AML-193 (cell line): Measurements from ENCODE around the gene MTMR12.

Source experiments
- DNase-seq, 2 experiments: peaks; one replicate each; lab custom pipeline; 2025; lab: John Stamatoyannopoulos, UW

Gene MTMR12, protein sequence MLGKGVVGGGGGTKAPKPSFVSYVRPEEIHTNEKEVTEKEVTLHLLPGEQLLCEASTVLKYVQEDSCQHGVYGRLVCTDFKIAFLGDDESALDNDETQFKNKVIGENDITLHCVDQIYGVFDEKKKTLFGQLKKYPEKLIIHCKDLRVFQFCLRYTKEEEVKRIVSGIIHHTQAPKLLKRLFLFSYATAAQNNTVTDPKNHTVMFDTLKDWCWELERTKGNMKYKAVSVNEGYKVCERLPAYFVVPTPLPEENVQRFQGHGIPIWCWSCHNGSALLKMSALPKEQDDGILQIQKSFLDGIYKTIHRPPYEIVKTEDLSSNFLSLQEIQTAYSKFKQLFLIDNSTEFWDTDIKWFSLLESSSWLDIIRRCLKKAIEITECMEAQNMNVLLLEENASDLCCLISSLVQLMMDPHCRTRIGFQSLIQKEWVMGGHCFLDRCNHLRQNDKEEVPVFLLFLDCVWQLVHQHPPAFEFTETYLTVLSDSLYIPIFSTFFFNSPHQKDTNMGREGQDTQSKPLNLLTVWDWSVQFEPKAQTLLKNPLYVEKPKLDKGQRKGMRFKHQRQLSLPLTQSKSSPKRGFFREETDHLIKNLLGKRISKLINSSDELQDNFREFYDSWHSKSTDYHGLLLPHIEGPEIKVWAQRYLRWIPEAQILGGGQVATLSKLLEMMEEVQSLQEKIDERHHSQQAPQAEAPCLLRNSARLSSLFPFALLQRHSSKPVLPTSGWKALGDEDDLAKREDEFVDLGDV

DNA sequence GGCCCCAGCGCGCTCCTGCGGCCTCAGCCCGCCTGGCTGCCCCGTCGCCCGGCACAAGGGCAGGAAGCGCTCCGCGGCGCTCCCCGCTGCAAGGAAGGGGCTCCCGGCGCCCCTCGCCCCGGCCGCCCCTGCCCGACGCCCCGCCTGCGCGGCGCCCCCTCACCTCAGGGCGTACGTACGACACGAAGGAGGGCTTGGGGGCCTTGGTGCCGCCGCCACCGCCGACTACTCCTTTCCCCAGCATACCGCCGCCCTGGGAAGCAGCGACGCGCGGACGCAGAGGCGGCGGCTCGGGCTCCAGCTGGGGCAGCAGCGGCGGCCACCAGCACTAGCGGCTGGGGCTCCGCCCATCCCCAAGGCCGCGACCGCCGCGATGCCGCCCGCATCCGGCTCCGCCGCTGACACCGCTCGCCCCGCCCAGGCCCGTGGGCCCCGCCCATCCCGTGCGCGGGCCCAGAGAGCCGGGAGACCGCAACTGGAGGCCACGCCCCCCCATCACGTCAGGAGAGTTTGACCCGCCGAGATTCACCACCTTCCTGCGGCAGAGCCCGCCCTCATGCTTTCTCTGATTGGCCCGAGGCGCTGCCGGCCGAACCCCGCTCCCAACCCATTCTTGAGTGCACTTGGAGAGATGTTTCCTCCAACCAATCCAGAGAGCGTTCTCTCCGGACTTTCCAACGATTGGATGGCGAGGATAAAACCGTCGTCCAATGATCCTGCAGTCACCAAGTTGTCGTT is at the start of gene MTMR12:
Gene MTMR12, minus strand, starts transcription at position 345 of the 738 bp plus-strand sequence. Its CDS starts 101 bp downstream, at position 244.
- DNase-seq = peak; percentile 98 to 99

DNA sequence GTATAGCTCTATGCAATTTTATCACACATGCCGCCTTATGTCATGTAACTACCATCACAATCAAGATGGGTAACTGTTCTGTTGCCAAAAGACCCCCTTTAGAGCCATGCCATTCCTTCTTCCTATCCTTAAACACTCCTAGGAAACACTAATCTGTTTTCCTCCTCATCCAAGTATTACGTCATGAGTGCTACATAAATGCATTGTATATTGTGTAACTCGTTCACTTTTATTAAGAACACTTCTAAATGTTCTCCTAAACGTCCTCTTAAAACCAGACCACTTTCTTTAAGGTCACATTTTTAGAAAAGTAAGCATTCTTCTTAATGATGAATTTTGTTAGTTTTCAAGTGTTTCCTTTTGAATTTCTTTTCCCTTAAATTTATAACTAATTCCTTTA is 49.8 kb upstream of the MTMR12 start:
- DNase-seq = no peak

DNA sequence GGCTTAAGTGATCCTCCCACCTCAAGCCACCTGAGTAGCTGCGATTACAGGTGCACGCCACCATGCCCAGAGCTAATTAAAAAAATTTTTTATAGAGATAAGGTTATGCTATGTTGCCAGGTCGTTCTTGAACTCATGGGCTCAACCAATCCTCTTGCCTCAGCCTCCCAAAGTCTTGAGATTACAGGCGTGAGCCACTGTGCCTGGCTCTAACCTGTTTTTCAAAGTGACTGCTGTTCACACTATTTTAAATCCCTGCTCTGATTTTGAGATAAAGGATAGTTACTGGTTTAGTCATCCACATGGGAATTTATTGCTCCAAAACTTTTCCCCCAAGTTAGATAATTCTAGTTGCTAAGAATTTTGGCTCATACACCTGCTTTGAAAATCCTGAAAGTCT is 48.2 kb upstream of the MTMR12 start:
- DNase-seq = no peak

DNA sequence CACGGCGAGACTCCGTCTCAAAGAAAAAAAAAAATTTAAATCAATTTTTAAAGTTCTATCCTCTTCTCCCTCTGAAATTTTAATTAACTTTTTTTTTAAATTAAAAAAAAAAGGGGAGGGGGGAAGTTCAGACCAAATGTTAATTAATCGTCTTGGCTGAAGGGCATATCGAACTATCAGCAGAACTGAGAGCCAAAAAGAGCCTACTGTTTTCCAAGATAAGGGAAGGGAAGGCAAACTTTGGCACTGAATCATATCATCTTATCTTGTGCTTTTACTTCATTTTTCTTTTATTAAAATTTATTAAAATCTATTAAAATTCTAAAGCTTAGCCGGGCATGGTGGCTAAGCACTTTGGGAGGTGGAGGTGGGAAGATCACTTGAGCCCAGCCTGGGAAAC is 45.9 kb upstream of the MTMR12 start:
- no peak for DNase-seq

DNA sequence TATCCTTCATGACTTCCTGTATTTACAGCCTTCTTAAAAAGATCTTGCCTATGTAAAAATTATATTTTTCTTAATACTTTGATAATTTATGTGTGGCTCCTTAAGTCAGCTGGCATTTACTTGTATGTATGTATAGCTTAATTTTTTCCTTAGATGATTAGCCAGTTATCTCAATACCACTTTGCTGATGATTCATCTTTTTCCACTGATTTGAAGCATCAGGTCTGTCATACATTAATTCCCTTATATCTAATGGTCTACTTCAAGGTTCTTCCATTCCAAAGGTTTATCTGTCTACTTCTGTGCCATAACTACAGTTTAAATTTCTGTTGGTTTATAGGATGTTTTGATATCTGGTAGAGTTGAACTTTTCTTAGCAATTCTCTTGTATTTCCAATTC is 44.9 kb upstream of the MTMR12 start:
- no peak for DNase-seq

DNA sequence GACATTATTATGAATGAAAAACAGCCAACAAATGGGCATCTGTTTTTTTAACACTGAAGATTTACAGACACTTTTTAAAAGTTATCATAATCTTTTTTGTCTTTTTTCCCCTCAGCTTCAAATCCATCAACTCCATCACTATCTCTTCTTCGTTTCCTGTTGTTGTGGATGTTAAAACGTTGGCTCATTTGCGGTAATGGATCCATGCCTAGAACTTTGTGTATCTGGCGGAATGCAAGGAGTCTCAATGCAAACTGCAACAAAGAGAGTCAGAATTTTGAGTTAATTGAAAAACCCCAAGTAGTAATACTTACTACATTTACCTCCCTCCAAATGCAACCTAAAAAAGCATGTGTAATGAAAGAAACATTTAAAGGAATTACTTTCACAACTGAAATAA is 42.9 kb upstream of the MTMR12 start:
- no peak for DNase-seq

DNA sequence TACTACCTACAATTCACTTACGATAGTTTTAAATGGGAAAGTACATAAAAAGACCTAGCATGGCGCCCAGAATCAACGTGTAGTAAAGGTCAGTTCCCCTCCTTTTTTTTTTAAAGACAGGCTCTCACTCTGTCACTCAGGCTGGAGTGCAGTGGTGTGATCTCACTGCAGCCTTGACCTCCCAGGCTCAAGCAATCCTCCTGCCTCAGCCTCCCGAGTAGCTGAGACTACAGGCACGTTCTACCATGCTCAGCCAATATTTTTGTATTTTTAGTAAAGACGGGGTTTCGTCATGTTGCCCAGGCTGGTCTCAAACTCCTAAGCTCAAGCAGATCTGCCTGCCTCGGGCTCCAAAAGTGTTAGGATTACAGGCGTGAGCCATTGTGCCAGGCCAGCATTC is 40.7 kb upstream of the MTMR12 start:
- no peak for DNase-seq

DNA sequence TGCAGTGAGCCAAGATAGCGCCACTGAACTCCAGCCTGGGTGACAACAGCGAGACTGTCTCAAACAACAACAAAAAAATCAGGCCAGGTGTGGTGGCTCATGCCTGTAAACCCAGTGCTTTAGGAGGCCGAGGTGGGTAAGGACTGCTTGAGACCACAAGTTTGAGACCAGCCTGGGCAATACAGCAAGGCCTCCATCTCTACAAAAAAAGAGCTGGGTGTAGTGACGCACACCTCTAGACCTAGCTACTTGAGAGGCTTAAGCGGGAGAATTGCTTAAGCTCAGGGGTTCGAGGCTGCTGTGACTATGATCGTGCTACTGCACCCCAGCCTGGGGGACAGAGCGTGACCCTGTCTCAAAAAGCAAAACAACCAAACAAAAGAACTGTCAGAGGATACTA is 39.9 kb upstream of the MTMR12 start:
- no peak for DNase-seq

DNA sequence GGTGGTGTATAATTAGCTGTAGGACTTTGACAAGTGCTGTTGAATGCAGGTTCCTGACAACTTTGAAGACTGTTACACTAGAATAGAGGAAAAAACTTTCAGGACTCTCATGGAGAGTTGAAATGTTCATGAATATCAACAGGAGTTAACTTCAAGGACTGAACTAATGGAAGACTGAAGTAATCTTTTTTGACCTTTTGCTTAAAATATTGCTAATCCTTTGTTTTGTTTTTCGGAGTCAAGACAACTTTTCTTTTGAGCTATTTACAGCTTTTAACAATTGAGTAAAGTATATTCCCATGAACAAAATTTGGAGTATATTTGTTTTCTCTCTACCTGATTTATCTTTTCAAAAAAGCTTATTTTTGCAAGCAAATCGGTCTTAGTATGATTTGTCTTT is 34.1 kb upstream of the MTMR12 start:
- DNase-seq = no peak

DNA sequence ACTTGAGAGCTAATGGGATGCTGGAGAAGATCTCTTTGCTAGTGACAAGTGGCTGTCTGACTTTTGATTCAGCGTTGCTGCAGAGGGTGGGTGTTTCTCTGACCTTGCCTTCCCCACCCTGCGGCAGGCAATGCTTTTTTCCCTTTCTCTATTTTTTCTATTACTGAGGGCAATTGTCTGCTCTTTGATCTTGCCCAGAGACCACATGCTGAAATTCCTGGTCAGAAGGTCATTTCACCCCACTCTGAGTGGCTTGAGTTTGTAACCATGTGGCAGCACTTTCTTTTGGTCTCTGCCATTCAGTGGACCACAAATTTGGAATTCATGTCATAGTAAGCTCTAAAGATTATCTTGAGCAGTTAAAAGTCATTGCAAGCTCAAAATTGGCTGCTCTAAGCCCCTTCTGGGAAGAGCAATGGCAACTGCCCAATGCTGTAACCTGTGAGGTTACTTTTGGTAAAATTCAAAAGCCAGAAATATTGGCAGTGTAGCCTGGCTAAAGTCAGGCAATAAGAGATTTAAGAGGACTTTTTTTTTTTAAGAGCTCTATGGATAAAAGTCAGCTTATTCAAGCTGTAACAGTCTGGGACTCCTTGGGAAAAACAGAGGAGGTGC is 30.4 kb upstream of the MTMR12 start:
- DNase-seq = no peak

DNA sequence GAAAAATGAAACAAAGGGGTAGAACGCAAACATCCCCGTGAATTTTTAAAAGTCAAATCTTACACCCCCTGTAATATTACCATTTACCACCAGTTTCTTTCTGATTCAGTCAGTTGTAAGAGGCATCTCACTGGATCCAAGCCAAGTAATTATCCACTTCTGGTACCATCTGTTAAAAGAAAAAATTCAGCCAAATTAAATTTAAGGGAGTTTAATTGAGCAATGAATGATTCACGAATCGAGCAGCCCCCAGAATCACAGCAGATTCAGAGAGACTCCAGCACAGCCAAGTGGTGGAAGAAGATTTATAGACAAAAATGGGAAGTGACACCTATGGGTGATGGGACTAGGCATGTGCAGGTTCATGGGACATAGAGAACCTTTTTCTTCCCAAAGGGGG is 29.9 kb upstream of the MTMR12 start:
- DNase-seq = no peak

DNA sequence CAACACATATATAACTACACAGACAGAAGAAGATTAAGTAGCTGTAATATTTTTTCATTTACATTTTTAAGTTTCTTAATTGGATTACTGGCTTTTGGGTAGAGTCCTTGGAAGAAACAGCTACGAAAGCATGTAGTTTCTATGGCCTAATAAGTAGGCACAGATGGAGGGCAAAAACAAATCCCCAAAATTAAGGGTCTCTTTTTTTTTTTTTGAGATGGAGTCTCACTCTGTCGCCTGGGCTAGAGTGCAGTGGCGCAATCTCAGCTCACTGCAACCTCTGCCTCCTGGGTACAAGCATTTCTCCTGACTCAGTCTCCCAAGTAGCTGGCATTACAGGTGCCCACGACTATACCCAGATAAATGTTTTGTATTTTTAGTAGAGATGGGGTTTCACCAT is 27.1 kb upstream of the MTMR12 start:
- no peak for DNase-seq

DNA sequence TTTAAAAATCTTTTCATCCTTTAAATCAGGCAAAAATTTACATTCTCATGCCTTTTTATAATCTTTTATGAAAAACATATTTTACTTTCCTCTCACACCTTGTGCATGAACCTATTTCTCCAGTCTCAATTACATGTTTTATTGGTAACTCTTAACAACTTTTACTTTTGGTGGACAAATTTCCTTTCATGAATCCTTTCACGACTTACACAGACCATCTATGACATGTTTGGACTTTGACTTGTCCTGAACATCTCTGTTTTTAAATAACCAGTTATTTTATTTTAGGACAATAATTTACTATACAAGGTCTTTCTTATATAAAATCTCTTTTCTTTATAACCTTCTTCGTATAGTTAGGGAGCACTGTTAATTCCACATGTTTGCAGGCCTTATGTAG is 26.5 kb upstream of the MTMR12 start:
- no peak for DNase-seq

DNA sequence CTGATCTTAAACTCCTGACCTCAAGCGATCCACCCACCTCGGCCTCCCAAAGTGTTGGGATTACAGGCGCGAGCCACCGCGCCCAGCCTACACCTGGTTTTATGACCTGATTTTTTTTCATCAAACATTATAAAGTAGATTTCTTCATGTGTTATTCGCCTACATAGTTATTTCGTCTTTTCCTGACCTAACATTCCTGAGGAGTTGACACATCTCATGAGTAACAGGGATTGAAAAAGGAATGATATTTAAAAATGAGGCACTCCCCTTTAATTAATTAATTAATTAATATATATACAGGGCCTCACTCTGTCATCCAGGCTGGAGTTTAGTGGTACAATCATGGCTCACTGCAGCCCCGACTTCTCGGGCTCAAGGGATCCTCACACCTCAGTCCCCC is 20.2 kb upstream of the MTMR12 start:
- no peak for DNase-seq

DNA sequence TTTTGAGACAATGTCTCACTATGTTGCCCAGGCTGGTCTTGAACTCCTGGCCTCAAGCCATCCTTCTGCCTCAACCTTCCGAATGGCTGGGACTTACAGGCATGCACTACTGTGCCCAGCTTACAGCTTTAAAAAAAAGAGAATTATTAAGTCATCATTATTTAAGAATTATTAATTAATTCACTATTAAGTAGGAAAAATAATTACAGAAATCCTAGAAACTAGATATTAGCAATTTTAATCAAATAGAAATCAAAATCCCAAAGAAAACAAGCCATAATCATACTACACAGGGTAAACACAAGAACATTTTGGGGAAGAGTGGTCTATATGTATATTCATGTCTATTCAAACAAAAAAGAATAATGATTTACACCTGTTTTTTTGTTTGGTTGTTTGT is 19.6 kb upstream of the MTMR12 start:
- no peak for DNase-seq

DNA sequence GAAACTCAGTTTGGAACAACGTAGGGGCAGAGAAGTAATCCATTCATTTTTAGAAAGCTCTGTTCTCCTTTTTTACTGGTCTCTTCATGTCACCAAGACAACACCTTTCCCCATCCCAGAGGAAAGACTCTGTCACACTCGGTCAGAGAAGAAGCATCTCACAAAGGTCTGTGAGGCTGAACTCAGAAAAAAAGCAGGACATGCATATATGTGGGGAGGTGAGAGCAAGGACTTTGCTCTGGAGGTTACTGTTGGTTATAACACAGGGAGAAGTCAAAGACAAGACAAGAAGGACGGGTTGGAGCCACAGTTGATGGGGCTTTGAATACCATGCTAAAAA is 19.2 kb upstream of the MTMR12 start:
- DNase-seq = no peak

DNA sequence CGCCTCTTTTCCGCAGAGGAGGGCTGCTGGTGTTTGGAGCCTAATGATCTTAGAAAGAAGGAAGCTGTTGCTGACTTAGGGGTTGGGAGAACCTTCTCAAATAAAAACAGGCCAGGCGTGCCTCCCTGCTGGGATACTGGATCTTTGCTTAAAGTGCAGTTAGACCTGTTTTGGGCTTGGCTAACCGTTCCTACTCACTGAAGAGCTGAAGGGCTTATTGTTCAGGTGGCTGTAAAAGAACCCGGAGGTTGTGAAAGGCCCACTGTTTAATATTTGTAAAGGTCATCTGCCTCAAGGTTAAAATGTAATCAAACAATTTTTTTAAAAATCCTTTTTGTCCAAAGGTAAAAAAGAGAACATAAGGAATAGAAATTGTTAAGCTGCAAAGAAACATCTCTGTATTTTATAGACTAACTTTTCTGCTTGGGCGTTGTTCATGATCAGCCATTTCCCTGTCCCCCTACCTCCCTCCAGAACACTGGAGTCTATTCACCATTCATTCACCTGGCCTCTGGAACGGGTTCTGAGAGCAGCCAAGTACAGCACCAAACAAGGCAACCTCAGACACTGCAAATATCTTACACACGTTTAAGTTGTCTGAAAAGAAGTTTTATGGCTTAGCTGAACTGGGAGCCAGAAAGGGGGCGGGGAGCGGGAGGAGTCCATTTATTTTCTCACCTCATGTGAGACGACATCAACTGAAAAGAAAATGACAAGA is 18.6 kb upstream of the MTMR12 start:
- DNase-seq = no peak

DNA sequence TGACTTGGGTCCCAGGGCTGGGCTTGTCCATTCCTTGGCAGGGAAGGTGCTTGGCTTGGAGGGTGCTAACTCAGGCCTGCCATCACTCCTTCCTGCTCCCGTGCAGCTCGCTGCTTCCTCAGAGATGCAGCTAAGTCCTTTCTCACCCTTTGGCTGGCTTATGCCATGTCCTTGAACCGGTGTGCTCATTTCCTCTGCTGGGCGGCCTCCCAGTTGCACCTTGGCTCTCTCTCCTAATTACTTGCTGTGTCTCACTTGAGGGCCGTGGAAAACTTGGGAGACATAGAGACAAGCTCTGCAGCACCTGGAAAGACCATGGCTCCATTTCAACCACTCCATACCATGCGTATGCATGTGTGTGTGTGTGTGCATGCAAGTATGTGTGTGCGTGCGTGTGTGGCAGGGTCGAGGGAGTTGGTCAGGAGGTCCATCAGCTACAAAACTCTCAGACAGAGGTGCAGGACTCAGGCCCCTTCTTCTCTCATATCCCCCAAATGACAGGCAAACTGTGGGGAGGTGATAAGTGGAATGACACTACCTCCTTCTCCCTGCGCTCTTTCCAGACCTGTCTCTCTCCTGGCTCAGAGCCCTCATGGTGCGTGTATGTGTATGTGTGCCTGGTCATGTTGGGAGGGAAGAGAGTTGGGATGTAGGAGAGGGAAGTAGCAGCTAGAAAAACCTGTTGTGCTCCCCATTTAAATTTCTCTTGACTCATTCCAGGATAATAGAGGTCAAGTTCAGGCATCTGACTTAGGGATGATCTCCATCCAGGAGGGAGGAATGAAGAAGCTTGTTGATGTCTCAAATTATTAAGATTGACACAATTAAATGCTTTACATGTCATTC is 17.6 kb upstream of the MTMR12 start:
- DNase-seq = no peak

DNA sequence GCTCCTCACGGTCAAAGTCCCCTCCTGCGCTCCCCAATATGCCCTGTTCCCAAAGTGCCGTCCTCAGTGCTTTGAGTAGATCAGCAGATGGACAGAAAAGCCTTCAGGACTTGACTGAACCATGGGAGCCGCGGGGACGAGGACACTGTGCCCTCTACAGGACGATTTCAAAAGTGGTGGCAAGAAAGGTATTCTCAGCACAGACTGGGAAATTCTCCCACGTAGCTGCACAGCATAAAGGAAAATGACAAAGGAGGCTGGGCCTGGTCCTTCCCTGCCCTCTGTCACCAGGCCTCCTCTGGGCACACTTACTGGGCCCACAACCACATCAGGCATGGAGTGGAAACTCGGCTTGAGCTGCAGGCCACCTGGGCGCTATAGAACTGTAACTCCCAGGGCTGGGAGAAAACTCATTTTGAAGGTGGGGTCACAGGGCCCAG is 16.7 kb upstream of the MTMR12 start:
- peak; percentile 59 to 60 for DNase-seq

DNA sequence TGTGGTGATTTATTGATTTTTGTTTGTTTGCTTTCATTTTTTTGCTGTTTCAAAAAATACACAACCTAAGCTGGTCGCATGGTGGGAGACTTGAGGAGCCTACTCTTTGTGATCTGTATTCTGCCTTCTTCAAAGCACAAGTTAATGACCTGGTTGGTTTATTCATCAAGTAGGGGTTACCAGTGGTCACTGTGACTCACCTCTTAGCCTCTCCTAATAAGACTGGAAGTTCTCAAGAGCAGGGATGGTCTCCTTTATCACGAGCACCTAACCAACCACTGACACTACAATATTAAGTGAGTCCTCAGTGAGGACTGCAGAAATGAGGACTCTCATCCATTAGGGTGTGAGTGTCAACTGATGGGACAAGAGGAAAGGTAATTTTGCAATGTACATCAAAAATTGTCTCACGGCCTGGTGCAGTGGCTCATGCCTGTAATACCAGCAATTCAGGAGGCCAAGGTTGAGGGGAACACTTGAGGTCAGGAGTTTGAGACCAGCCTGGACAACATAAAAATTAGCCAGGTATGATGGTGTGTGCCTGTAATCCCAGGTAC is 13.6 kb upstream of the MTMR12 start:
- no peak for DNase-seq

DNA sequence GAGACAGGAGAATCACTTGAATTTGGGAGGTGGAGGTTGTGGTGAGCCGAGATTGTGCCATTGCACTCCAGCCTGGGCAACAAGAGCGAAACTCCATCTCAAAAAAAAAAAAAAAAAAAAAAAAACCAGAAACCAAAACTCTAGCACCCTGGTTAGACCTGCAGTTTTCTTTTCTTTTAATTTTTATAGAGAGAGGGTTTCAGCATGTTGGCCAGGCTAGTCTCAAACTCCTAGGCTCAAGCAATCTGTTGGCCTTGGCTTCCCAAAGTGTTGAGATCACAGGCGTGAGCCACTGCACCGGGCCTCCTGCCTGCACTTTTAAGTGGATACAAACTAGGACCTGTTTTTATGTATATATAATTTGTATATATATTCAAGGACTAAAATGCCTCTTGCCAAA is 12.9 kb upstream of the MTMR12 start:
- DNase-seq = no peak
